Astrocyte (in vitro differentiated cells and primary cell): ENCODE results near the gene SCYL3. TPM values are rescaled to one million over a fixed set of nuclear protein-coding genes. Genes with fewer than 3 reads are reported as not detected.
A peak's percentile ranks its signal among the peaks of the same experiment; 100 is the strongest.
"Not testable (repeated sequence)": the region's sequence is repeated elsewhere in the genome, so short reads cannot be mapped to it uniquely, and the experiment has no call there.

ENCODE experiments used
- DNase-seq: peaks from one replicate; pipeline ENCODE4 v3.0.0-alpha.2; 2010; ENCODE audit warnings: low read depth
- FAIRE-seq: peaks from 2 replicates; lab custom pipeline; 2011; peaks lifted over from hg19 to GRCh38; lab: Jason Lieb, UNC
- H2AFZ ChIP-seq: 2 replicates; pipeline ENCODE4 v1.6.0; 2012; ENCODE audit warnings: low read depth, low read length, inconsistent platforms
- H3K27ac ChIP-seq: 2 replicates; pipeline ENCODE4 v1.5.1; 2011; ENCODE audit warnings: low read depth, low read length, inconsistent platforms
- H3K27me3 ChIP-seq: 2 replicates; pipeline ENCODE4 v1.6.0; 2011; ENCODE audit warnings: low read length, inconsistent platforms; ENCODE audit not compliant: insufficient read depth
- H3K36me3 ChIP-seq: 2 replicates; pipeline ENCODE4 v1.5.1; 2011; ENCODE audit warnings: low read length, inconsistent platforms; ENCODE audit not compliant: insufficient read depth
- H3K4me1 ChIP-seq: 2 replicates; pipeline ENCODE4 v1.5.1; 2011; ENCODE audit warnings: low read length, inconsistent platforms; ENCODE audit not compliant: insufficient read depth
- H3K4me2 ChIP-seq: 2 replicates; pipeline ENCODE4 v1.6.0; 2012; ENCODE audit warnings: low read length, inconsistent platforms
- H3K4me3 ChIP-seq: 2 replicates; pipeline ENCODE4 v1.5.1; 2011; ENCODE audit warnings: low read depth, mild to moderate bottlenecking, low read length, inconsistent platforms; ENCODE audit not compliant: insufficient read depth
- H3K79me2 ChIP-seq: 2 replicates; pipeline ENCODE4 v1.6.0; 2012; ENCODE audit warnings: mild to moderate bottlenecking, low read length, inconsistent platforms; ENCODE audit not compliant: insufficient read depth
- H3K9ac ChIP-seq: 2 replicates; pipeline ENCODE4 v1.6.0; 2012; ENCODE audit warnings: mild to moderate bottlenecking, low read length, inconsistent platforms
- H3K9me3 ChIP-seq: 2 replicates; pipeline ENCODE4 v1.5.1; 2012; ENCODE audit warnings: low read depth, mild to moderate bottlenecking, low read length, inconsistent platforms; ENCODE audit not compliant: insufficient read depth
- H4K20me1 ChIP-seq: 2 replicates; pipeline ENCODE4 v1.6.0; 2012; ENCODE audit warnings: low read length, inconsistent platforms; ENCODE audit not compliant: insufficient read depth
- H3K27ac Mint-ChIP-seq: one replicate; pipeline ENCODE4 v1.8.0; 2021; ENCODE audit warnings: mild to moderate bottlenecking, mixed read lengths; ENCODE audit not compliant: unreplicated experiment
- H3K27me3 Mint-ChIP-seq: one replicate; pipeline ENCODE4 v1.8.0; 2021; ENCODE audit warnings: low read depth, mixed read lengths; ENCODE audit not compliant: unreplicated experiment
- H3K36me3 Mint-ChIP-seq: one replicate; pipeline ENCODE4 v1.8.0; 2021; ENCODE audit warnings: low read depth, mixed read lengths; ENCODE audit not compliant: unreplicated experiment
- H3K4me1 Mint-ChIP-seq: one replicate; pipeline ENCODE4 v1.8.0; 2021; ENCODE audit warnings: low read depth, mixed read lengths; ENCODE audit not compliant: unreplicated experiment
- H3K4me3 Mint-ChIP-seq: one replicate; pipeline ENCODE4 v1.8.0; 2021; ENCODE audit warnings: mild to moderate bottlenecking, moderate library complexity, mixed read lengths; ENCODE audit not compliant: unreplicated experiment
- H3K9me3 Mint-ChIP-seq: one replicate; pipeline ENCODE4 v1.8.0; 2021; ENCODE audit warnings: mild to moderate bottlenecking, mixed read lengths; ENCODE audit not compliant: unreplicated experiment
- CTCF ChIP-seq: IDR thresholded peaks from 2 replicates; pipeline ENCODE4 v1.5.1; 2011; ENCODE audit warnings: low read depth, mild to moderate bottlenecking, inconsistent platforms, low read length, moderate library complexity; ENCODE audit not compliant: insufficient read depth
- EZH2 ChIP-seq: IDR thresholded peaks from 2 replicates; pipeline ENCODE4 v1.6.1; 2012; ENCODE audit warnings: mild to moderate bottlenecking, low read length, inconsistent platforms; ENCODE audit not compliant: insufficient read depth
- total RNA-seq: library from RNA; stranded (reverse); gene quantifications from 2 replicates; pipeline ENCODE4 v1.2.1, GENCODE V29; 2021

Gene SCYL3
- total RNA-seq, 1 donor from 2014 or later = 6.2 TPM

- no peak for TF ChIP-seq EZH2
- no peak for TF ChIP-seq CTCF
- DNase-seq (peak; percentile 14), FAIRE-seq (no peak)
- Mint-ChIP-seq H3K4me3 (no peak overlapping the region), H3K27me3 (no peaks in the 10 kb centered on the region), H3K36me3 (peaks cover 40% of the 10 kb centered on the region), H3K9me3 (peaks cover 7% of the 10 kb centered on the region), H3K4me1 (peaks cover 11% of the 10 kb centered on the region), H3K27ac (peak overlapping the region; percentile 43)
- H3K36me3 ChIP-seq = peaks cover 36% of the 10 kb centered on the region
- no peaks in the 10 kb centered on the region for H3K9me3 ChIP-seq
- no peaks in the 10 kb centered on the region for H3K27me3 ChIP-seq
- no peak overlapping the region for H3K9ac ChIP-seq
- no peak overlapping the region for H3K4me3 ChIP-seq
- no peaks in the 10 kb centered on the region for H3K79me2 ChIP-seq
- no peaks in the 10 kb centered on the region for H4K20me1 ChIP-seq
- no peak overlapping the region for H3K4me2 ChIP-seq
- H3K4me1 ChIP-seq = peaks cover 9% of the 10 kb centered on the region
- no peak overlapping the region for H2AFZ ChIP-seq
- H3K27ac ChIP-seq = peak overlapping the region; percentile 60
These were observed 20.8 kb downstream of the SCYL3 start for GRCh38 chr1:169872906-169873305.

GRCh38 chr1:169871988-169872387, 21.7 kb downstream of the SCYL3 start:
- H3K36me3 ChIP-seq = peaks cover 34% of the 10 kb centered on the region
- not testable (repeated sequence) for FAIRE-seq, H3K4me3 Mint-ChIP-seq, DNase-seq, H2AFZ ChIP-seq, H3K79me2 ChIP-seq, H3K27me3 Mint-ChIP-seq, H3K9ac ChIP-seq, H3K27ac Mint-ChIP-seq, H3K27me3 ChIP-seq, H3K4me2 ChIP-seq, H3K4me1 ChIP-seq, H3K27ac ChIP-seq, H3K9me3 Mint-ChIP-seq, H4K20me1 ChIP-seq, H3K9me3 ChIP-seq, H3K4me3 ChIP-seq
- Mint-ChIP-seq H3K4me1 (peaks cover 11% of the 10 kb centered on the region), H3K36me3 (peaks cover 40% of the 10 kb centered on the region)

GRCh38 chr1:169869426-169869825, 24.3 kb downstream of the SCYL3 start:
- Mint-ChIP-seq H3K27ac (no peak overlapping the region), H3K27me3 (no peaks in the 10 kb centered on the region), H3K9me3 (peaks cover 7% of the 10 kb centered on the region), H3K4me1 (peaks cover 10% of the 10 kb centered on the region), H3K4me3 (no peak overlapping the region), H3K36me3 (peaks cover 43% of the 10 kb centered on the region)
- TF ChIP-seq EZH2 = no peak
- TF ChIP-seq CTCF = no peak
- FAIRE-seq (no peak), DNase-seq (no peak)
- H3K4me2 ChIP-seq = no peak overlapping the region
- peaks cover 8% of the 10 kb centered on the region for H3K4me1 ChIP-seq
- H3K4me3 ChIP-seq = no peak overlapping the region
- H3K9me3 ChIP-seq = no peaks in the 10 kb centered on the region
- H3K9ac ChIP-seq = no peak overlapping the region
- H3K27ac ChIP-seq = no peak overlapping the region
- H3K79me2 ChIP-seq = no peaks in the 10 kb centered on the region
- H3K27me3 ChIP-seq = no peaks in the 10 kb centered on the region
- no peak overlapping the region for H2AFZ ChIP-seq
- H3K36me3 ChIP-seq = peaks cover 36% of the 10 kb centered on the region
- H4K20me1 ChIP-seq = no peaks in the 10 kb centered on the region
